SK-N-SH treated with all-trans-retinoic acid at 6 μM for 48 hours (cell line): ENCODE measurements around the gene CCN2.

ENCODE experiments used
- ATAC-seq: fragments of 200-7000 bp; cut with Tn5 transposase; 3 replicates; pipeline ENCODE4 v1.9.1; 2020; ENCODE audit warnings: mild to moderate bottlenecking, moderate library complexity
- ARNTL ChIP-seq: fragments of 450-650 bp; formaldehyde crosslinking; IDR thresholded peaks from 2 replicates; pipeline ENCODE4 v1.5.0; 2020; ENCODE audit warnings: low read depth, mild to moderate bottlenecking, moderate library complexity, borderline replicate concordance
- BACH2 ChIP-seq: fragments of 250-450 bp; sonication (Bioruptor Pico); IDR thresholded peaks from 2 replicates; pipeline ENCODE4 v1.9.0; 2021; ENCODE audit warnings: mild to moderate bottlenecking, borderline replicate concordance
- CSDC2 ChIP-seq: fragments of 250-450 bp; sonication (Bioruptor Pico); IDR thresholded peaks from 2 replicates; pipeline ENCODE4 v1.5.0; 2020; ENCODE audit warnings: mild to moderate bottlenecking, moderate library complexity
- GLIS3 ChIP-seq: fragments of 250-450 bp; sonication (Bioruptor Pico); IDR thresholded peaks from 2 replicates; pipeline ENCODE4 v1.5.0; 2020; ENCODE audit warnings: mild to moderate bottlenecking, moderate library complexity
- ISL1 ChIP-seq: fragments of 250-450 bp; sonication (Bioruptor Pico); IDR thresholded peaks from 2 replicates; pipeline ENCODE4 v2.1.2; 2022; ENCODE audit warnings: mild to moderate bottlenecking, moderate library complexity
- OSR1 ChIP-seq: fragments of 250-450 bp; sonication (Bioruptor Pico); IDR thresholded peaks from 2 replicates; pipeline ENCODE4 v1.8.0; 2022; ENCODE audit warnings: moderate library complexity, mild to moderate bottlenecking, inconsistent platforms
- PPARA ChIP-seq: fragments of 250-450 bp; sonication (Bioruptor Pico); IDR thresholded peaks from 2 replicates; pipeline ENCODE4 v1.5.0; 2020; ENCODE audit warnings: mild to moderate bottlenecking, borderline replicate concordance
- RARB ChIP-seq: fragments of 250-450 bp; sonication (Bioruptor Pico); IDR thresholded peaks from 2 replicates; pipeline ENCODE4 v1.8.0; 2021; ENCODE audit warnings: mild to moderate bottlenecking, moderate library complexity
- SNAI2 ChIP-seq: fragments of 250-450 bp; sonication (Bioruptor Pico); IDR thresholded peaks from 2 replicates; pipeline ENCODE4 v1.5.0; 2020; ENCODE audit warnings: mild to moderate bottlenecking, moderate library complexity
- TCF4 ChIP-seq: fragments of 250-450 bp; sonication (Bioruptor Pico); IDR thresholded peaks from 2 replicates; pipeline ENCODE4 v1.8.0; 2021; ENCODE audit warnings: mild to moderate bottlenecking, moderate library complexity, borderline replicate concordance
- TOX ChIP-seq: fragments of 250-450 bp; sonication (Bioruptor Pico); IDR thresholded peaks from 2 replicates; pipeline ENCODE4 v1.8.0; 2021; ENCODE audit warnings: mild to moderate bottlenecking, moderate library complexity, borderline replicate concordance
- ZC3H10 ChIP-seq: fragments of 250-450 bp; sonication (Bioruptor Pico); IDR thresholded peaks from 2 replicates; pipeline ENCODE4 v1.5.1; 2021; ENCODE audit warnings: mild to moderate bottlenecking, moderate library complexity
- ZFP3 ChIP-seq: fragments of 250-450 bp; sonication (Bioruptor Pico); IDR thresholded peaks from 2 replicates; pipeline ENCODE4 v1.5.0; 2020; ENCODE audit warnings: mild to moderate bottlenecking, moderate library complexity
- ZFP30 ChIP-seq: fragments of 450-650 bp; formaldehyde crosslinking; IDR thresholded peaks from 2 replicates; pipeline ENCODE4 v1.5.0; 2022; ENCODE audit warnings: mild to moderate bottlenecking, moderate library complexity
- ZNF70 ChIP-seq: fragments of 450-650 bp; formaldehyde crosslinking; IDR thresholded peaks from 2 replicates; pipeline ENCODE4 v1.5.0; 2020; ENCODE audit warnings: mild to moderate bottlenecking, moderate library complexity
- ZNF8 ChIP-seq: fragments of 450-650 bp; formaldehyde crosslinking; IDR thresholded peaks from 2 replicates; pipeline ENCODE4 v1.5.0; 2020; ENCODE audit warnings: mild to moderate bottlenecking, moderate library complexity
- TF ChIP-seq, protein P1 (sequence below): fragments of 250-450 bp; sonication (Bioruptor Pico); IDR thresholded peaks from 2 replicates; pipeline ENCODE4 v1.5.1; 2021; ENCODE audit warnings: mild to moderate bottlenecking, moderate library complexity
- TF ChIP-seq, protein P2 (sequence below): fragments of 250-450 bp; sonication (Bioruptor Pico); IDR thresholded peaks from 2 replicates; pipeline ENCODE4 v1.8.0; 2021; ENCODE audit warnings: low read depth, mild to moderate bottlenecking, moderate library complexity, borderline replicate concordance
- TF ChIP-seq, protein P3 (sequence below): fragments of 250-450 bp; sonication (Bioruptor Pico); IDR thresholded peaks from 2 replicates; pipeline ENCODE4 v1.8.0; 2020; ENCODE audit warnings: mild to moderate bottlenecking, moderate library complexity, borderline replicate concordance
- TF ChIP-seq, protein P4 (sequence below): fragments of 250-450 bp; sonication (Bioruptor Pico); IDR thresholded peaks from 2 replicates; pipeline ENCODE4 v1.5.1; 2020; ENCODE audit warnings: low read depth, mild to moderate bottlenecking, moderate library complexity

Gene CCN2

DNA sequence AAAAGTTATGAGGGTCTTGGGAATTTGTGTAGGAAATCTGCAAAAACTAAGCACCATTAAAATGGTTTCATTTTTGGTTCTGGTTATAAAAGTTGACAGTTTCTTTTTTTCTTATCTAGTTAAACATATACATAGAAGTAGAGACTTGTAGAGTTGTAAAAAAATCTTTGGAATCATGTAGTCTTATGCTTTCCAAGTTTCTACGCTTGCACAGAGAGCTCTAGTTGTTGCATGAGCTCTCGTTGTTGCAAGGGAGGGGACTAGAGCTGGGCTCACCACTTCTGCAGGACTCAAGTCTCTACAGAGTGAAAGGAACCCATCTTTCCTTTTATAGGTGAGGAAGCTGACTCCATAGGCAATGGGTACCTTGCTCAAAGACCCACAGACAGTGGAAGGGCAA is 21.6 kb upstream of the CCN2 start (continued):
- TF ChIP-seq ZNF70 (CRISPR knock-in tag) (no peak), PPARA (no peak), CSDC2 (no peak), BACH2 (no peak)
- TF ChIP-seq, protein P1, sequence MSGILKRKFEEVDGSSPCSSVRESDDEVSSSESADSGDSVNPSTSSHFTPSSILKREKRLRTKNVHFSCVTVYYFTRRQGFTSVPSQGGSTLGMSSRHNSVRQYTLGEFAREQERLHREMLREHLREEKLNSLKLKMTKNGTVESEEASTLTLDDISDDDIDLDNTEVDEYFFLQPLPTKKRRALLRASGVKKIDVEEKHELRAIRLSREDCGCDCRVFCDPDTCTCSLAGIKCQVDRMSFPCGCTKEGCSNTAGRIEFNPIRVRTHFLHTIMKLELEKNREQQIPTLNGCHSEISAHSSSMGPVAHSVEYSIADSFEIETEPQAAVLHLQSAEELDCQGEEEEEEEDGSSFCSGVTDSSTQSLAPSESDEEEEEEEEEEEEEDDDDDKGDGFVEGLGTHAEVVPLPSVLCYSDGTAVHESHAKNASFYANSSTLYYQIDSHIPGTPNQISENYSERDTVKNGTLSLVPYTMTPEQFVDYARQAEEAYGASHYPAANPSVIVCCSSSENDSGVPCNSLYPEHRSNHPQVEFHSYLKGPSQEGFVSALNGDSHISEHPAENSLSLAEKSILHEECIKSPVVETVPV (CRISPR knock-in tag) = no peak
- TF ChIP-seq, protein P2, sequence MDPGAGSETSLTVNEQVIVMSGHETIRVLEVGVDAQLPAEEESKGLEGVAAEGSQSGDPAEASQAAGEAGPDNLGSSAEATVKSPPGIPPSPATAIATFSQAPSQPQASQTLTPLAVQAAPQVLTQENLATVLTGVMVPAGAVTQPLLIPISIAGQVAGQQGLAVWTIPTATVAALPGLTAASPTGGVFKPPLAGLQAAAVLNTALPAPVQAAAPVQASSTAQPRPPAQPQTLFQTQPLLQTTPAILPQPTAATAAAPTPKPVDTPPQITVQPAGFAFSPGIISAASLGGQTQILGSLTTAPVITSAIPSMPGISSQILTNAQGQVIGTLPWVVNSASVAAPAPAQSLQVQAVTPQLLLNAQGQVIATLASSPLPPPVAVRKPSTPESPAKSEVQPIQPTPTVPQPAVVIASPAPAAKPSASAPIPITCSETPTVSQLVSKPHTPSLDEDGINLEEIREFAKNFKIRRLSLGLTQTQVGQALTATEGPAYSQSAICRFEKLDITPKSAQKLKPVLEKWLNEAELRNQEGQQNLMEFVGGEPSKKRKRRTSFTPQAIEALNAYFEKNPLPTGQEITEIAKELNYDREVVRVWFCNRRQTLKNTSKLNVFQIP = no peak

DNA sequence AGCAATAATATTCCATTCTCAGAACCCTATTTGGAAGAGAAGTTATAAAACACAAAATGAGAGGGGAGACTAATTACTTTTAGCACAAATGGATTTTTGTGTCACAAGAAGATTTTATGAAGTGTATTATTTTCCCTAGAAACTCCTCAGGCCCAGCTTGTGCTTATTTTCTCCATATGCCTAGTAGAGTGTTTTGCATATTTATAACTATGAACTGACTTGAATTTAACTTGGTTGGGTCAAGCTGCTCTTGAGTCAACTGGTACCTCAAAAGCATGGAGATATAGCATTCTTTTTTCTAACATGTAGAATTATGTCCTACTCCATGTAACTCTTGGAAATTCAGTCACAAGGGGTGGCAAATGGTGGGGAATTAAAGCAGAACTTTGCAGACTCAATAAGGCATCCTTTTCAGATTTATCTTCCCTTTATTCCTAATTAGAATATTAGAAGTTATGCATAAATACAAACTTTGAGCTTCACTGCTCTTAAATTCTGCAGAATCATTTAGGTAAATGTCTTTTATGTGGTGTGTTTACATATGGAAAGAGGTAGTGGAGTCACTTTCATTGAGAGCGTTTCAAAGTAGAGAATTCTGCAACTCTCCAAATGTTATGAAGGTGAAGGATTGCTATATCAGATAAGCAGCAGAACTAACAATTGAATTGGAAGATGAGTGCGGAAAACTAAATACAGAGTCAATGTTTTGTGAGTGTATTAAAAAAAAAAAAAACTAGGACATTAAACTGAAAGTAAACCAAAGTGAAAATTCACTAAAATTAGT is 19.1 kb upstream of the CCN2 start:
- no peak for ATAC-seq

DNA sequence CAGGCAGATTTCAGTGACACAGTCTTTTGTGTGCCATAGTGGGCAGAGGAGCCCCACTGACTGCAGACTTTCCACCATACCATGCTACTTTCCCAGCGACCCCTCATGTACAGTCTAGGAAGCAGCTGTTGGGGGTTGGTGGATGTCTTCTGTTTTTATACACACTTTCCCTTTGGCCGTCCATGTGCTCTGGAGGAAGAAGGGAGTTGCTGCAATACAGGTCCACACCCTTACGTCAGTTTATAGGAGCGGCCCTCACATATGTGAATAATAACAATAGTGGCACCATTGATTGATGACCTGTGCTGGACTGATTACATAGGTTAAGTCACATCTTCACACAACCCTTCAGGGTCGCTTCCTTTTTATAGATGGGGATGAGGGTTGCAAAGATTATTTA is 17.5 kb upstream of the CCN2 start:
- TF ChIP-seq ISL1 (CRISPR knock-in tag) (no peak), ZNF70 (CRISPR knock-in tag) (no peak), ZC3H10 (no peak), ZNF8 (CRISPR knock-in tag) (no peak), OSR1 (CRISPR knock-in tag) (no peak), ZFP30 (CRISPR knock-in tag) (no peak)
- TF ChIP-seq, protein P2 = no peak
- TF ChIP-seq, protein P3, sequence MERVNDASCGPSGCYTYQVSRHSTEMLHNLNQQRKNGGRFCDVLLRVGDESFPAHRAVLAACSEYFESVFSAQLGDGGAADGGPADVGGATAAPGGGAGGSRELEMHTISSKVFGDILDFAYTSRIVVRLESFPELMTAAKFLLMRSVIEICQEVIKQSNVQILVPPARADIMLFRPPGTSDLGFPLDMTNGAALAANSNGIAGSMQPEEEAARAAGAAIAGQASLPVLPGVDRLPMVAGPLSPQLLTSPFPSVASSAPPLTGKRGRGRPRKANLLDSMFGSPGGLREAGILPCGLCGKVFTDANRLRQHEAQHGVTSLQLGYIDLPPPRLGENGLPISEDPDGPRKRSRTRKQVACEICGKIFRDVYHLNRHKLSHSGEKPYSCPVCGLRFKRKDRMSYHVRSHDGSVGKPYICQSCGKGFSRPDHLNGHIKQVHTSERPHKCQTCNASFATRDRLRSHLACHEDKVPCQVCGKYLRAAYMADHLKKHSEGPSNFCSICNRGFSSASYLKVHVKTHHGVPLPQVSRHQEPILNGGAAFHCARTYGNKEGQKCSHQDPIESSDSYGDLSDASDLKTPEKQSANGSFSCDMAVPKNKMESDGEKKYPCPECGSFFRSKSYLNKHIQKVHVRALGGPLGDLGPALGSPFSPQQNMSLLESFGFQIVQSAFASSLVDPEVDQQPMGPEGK (CRISPR knock-in tag) = no peak
- TF ChIP-seq, protein P4, sequence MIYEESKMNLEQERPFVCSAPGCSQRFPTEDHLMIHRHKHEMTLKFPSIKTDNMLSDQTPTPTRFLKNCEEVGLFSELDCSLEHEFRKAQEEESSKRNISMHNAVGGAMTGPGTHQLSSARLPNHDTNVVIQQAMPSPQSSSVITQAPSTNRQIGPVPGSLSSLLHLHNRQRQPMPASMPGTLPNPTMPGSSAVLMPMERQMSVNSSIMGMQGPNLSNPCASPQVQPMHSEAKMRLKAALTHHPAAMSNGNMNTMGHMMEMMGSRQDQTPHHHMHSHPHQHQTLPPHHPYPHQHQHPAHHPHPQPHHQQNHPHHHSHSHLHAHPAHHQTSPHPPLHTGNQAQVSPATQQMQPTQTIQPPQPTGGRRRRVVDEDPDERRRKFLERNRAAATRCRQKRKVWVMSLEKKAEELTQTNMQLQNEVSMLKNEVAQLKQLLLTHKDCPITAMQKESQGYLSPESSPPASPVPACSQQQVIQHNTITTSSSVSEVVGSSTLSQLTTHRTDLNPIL (CRISPR knock-in tag) = no peak
- TF ChIP-seq, all 23 proteins: peak for 0

More for the DNA sequence above, 19.1 kb upstream of the CCN2 start:
- TF ChIP-seq ZFP30 (CRISPR knock-in tag) = no peak
- no peak for TF ChIP-seq ZC3H10
- TF ChIP-seq ZFP3 (CRISPR knock-in tag) = no peak
- no peak for TF ChIP-seq TOX
- TF ChIP-seq GLIS3 (CRISPR knock-in tag) = no peak
- no peak for TF ChIP-seq ARNTL (CRISPR knock-in tag)
- no peak for TF ChIP-seq PPARA
- TF ChIP-seq RARB (CRISPR knock-in tag) = no peak
- no peak for TF ChIP-seq CSDC2

DNA sequence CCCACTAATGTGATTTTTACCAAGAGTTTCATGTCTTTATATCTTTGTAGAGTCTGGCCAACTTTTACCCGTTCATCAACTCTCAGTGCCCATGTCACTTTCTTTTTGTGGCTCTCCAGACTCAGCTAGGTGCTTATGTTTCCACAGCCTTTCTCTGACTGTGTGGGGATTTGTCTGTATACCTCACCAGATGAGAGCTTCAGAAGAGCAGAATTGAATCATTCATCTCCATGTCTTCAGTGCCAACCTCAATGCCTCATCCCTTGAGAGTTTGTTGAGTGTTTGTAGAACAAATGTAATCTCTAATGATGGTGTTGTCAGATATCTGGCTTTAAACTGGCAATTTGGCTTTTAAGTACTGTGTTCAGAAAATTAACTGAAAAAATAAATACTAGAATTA is 16.8 kb upstream of the CCN2 start:
- ATAC-seq = no peak

More for the DNA sequence above, 17.5 kb upstream of the CCN2 start:
- no peak for ATAC-seq

More for the DNA sequence above, 16.8 kb upstream of the CCN2 start:
- TF ChIP-seq ZFP3 (CRISPR knock-in tag) (no peak), CSDC2 (no peak), TCF4 (CRISPR knock-in tag) (no peak), SNAI2 (no peak), TOX (no peak), ZNF8 (CRISPR knock-in tag) (no peak)
- TF ChIP-seq, protein P4 (CRISPR knock-in tag) = no peak
